A673 (cell line): Measurements from ENCODE around the gene LRRC72. TPM values are rescaled to one million over a fixed set of nuclear protein-coding genes. Genes with fewer than 3 reads are reported as not detected.

Source experiments
- BruUV-seq: library from RNA; stranded (reverse); fragments of 400-500 nt; replicated peaks from 2 replicates; lab custom pipeline; 2021; lab: Mats Ljungman, UMichigan
- CTCF ChIA-PET: fragments of 300-600 bp; sonication (Branson Sonifier 250); formaldehyde crosslinking; loops from one replicate; lab custom pipeline; 2022; ENCODE audit warnings: antibody characterized with exemption; lab: Charles Lee
- POLR2A ChIA-PET: fragments of 300-600 bp; sonication (Branson Sonifier 250); formaldehyde crosslinking; loops from one replicate; lab custom pipeline; 2022; ENCODE audit warnings: antibody characterized with exemption; ENCODE audit not compliant: low non-redundant PET; lab: Charles Lee
- DNase-seq: peaks from one replicate; pipeline ENCODE4 v3.0.0-alpha.2; 2015; ENCODE audit warnings: low spot score
- H3K27ac ChIP-seq: fragments of 200-600 bp; sonication (generic); 2 replicates; pipeline ENCODE4 v1.5.1; 2016; ENCODE audit warnings: mixed run types, low read depth, mild to moderate bottlenecking, mixed read lengths, antibody characterized with exemption, low read length; ENCODE audit not compliant: poor library complexity, severe bottlenecking
- H3K27me3 ChIP-seq: fragments of 200-600 bp; sonication (generic); replicated peaks from 2 replicates; pipeline ENCODE4 v1.6.1; 2017; ENCODE audit warnings: mixed run types, low read depth, mild to moderate bottlenecking, mixed read lengths, antibody characterized with exemption, low read length; ENCODE audit not compliant: insufficient read depth, poor library complexity
- H3K36me3 ChIP-seq: fragments of 200-600 bp; sonication (generic); 2 replicates; pipeline ENCODE4 v1.6.1; 2016; ENCODE audit warnings: mixed run types, mild to moderate bottlenecking, mixed read lengths, antibody characterized with exemption, low read length; ENCODE audit not compliant: insufficient read depth, poor library complexity, severe bottlenecking
- H3K4me1 ChIP-seq: fragments of 200-600 bp; sonication (generic); 2 replicates; pipeline ENCODE4 v1.6.1; 2017; ENCODE audit warnings: mixed run types, mild to moderate bottlenecking, mixed read lengths, antibody characterized with exemption, low read length; ENCODE audit not compliant: insufficient read depth, poor library complexity, severe bottlenecking
- H3K4me3 ChIP-seq: fragments of 200-600 bp; sonication (generic); 2 replicates; pipeline ENCODE4 v1.5.1; 2016; ENCODE audit warnings: low read depth, mixed run types, mild to moderate bottlenecking, mixed read lengths, low read length; ENCODE audit not compliant: poor library complexity, severe bottlenecking
- H3K9me3 ChIP-seq: fragments of 200-600 bp; sonication (generic); 2 replicates; pipeline ENCODE4 v1.6.1; 2016; ENCODE audit warnings: mixed run types, low read depth, mild to moderate bottlenecking, mixed read lengths, antibody characterized with exemption, low read length; ENCODE audit not compliant: poor library complexity, severe bottlenecking
- EZH2 ChIP-seq: fragments of 200-600 bp; sonication (generic); IDR thresholded peaks from 2 replicates; pipeline ENCODE4 v1.6.1; 2017; ENCODE audit warnings: borderline replicate concordance, low read depth, mild to moderate bottlenecking, mixed read lengths, antibody characterized with exemption, low read length; ENCODE audit not compliant: poor library complexity, severe bottlenecking
- intact Hi-C: fragments of 100-400 bp; cut with micrococcal nuclease; formaldehyde crosslinking; loops from one replicate; pipeline ENCODE4 v1.10.0; 2022; ENCODE audit not compliant: unreplicated experiment
- total RNA-seq: library from RNA; stranded (reverse); gene quantifications from 2 replicates; pipeline ENCODE4 v1.2.3, GENCODE V29; 2021
- TF ChIP-seq, protein P1 (sequence below): fragments of 300-800, 200-600 bp; sonication (generic); conservative IDR thresholded peaks from 2 replicates; pipeline ENCODE4 v1.5.1; 2017; ENCODE audit warnings: low read depth, mild to moderate bottlenecking, antibody characterized with exemption, low read length, moderate library complexity, mixed read lengths

The LRRC72 gene
- total RNA-seq, 1 experiment from 2014 or later = not detected

DNA sequence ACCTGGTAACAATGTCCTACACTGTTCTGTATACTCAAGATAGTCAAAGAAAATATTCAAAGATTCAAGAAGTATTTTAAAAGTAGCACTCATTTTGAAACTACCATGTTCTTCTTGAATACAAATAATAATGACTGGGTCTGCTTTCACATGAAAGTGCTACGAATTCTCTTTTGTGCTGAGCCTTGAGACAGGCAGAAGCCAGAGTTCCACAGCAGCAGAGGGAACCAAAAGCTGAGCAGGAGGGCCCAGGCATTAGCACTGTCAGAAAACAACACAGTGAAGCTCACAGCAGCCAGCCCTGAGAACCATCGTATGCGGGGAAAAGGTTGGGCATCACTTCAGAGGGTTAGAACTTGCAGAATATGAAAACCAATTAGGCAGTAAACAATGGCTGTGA is 80.1 kb downstream of the LRRC72 start:
- Histone ChIP-seq H3K9me3 (no peaks in the 10 kb centered on the region), H3K36me3 (peaks cover 25% of the 10 kb centered on the region), H3K4me1 (no peaks in the 10 kb centered on the region), H3K4me3 (no peak overlapping the region), H3K27me3 (no peaks in the 10 kb centered on the region), H3K27ac (no peak overlapping the region)
- CTCF ChIA-PET = no interaction called here
- POLR2A ChIA-PET = no interaction called here
- no peak for DNase-seq
- intact Hi-C loops = loop anchor here (10.0 kb wide), 1 partner anchor 78 kb away; no protein-coding TSS in a partner anchor
- BruUV-seq = no TSS peak
- TF ChIP-seq, protein P1, sequence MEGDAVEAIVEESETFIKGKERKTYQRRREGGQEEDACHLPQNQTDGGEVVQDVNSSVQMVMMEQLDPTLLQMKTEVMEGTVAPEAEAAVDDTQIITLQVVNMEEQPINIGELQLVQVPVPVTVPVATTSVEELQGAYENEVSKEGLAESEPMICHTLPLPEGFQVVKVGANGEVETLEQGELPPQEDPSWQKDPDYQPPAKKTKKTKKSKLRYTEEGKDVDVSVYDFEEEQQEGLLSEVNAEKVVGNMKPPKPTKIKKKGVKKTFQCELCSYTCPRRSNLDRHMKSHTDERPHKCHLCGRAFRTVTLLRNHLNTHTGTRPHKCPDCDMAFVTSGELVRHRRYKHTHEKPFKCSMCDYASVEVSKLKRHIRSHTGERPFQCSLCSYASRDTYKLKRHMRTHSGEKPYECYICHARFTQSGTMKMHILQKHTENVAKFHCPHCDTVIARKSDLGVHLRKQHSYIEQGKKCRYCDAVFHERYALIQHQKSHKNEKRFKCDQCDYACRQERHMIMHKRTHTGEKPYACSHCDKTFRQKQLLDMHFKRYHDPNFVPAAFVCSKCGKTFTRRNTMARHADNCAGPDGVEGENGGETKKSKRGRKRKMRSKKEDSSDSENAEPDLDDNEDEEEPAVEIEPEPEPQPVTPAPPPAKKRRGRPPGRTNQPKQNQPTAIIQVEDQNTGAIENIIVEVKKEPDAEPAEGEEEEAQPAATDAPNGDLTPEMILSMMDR = no peak
- no peak for TF ChIP-seq EZH2

DNA sequence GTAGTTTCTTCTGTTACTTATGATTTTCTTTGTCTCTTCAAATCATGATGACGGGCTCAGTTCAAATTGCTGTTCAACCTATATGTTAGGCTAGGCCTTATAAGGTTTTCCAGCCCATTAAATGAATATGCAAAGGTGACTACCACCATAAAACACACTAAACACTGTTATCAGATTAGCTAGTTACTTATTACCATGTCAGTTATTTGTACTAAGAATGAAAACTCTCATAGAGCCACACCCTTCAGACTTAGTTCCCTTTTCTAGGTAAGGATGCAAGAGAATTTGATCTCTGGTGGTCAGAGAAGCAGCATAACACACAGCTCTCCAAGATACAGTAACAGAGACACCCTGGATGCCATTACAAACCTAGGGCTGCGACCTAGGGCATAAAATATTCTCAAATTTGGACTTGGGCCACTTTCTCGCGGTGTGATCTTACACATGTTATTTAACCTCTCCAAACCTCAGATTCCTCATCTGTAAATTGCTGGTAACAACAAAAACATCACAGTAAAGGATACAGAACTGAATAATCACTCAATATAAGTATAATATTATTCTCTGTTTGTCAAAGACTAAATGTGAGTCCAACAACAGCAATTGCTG is 83.3 kb downstream of the LRRC72 start:
- Histone ChIP-seq H3K27ac (no peak overlapping the region), H3K9me3 (no peaks in the 10 kb centered on the region), H3K4me1 (no peaks in the 10 kb centered on the region), H3K4me3 (no peak overlapping the region), H3K36me3 (peaks cover 21% of the 10 kb centered on the region), H3K27me3 (no peaks in the 10 kb centered on the region)
- DNase-seq = no peak
- TF ChIP-seq EZH2 = no peak
- TF ChIP-seq, protein P1 = no peak
- BruUV-seq = no TSS peak
- intact Hi-C loops = loop anchor here (10.0 kb wide), 1 partner anchor 75 kb away; no protein-coding TSS in a partner anchor
- CTCF ChIA-PET = no interaction called here
- POLR2A ChIA-PET = no interaction called here

DNA sequence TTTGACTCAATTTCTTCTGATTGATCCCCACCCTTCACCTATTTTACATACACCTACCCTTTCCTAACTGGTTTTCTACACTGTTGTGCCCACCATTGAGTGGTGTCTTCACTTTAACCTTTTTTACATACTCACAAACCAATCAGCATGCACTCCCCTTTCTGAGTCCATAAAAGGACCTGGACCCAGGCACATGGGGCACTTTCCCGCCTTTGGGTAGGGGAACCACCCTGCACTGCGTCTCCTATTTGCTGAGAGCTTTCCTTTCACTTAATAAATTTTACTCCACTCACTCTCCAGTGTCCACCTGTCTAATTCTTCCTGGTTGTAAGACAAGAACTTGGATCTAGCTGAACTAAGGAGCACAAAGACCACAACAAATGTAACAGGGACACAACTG is 85.1 kb downstream of the LRRC72 start:
- Histone ChIP-seq H3K27ac (no peak overlapping the region), H3K27me3 (no peaks in the 10 kb centered on the region), H3K36me3 (peaks cover 29% of the 10 kb centered on the region), H3K4me3 (no peak overlapping the region), H3K4me1 (no peaks in the 10 kb centered on the region), H3K9me3 (no peaks in the 10 kb centered on the region)
- POLR2A ChIA-PET = no interaction called here
- CTCF ChIA-PET = no interaction called here
- no peak for DNase-seq
- BruUV-seq = no TSS peak
- TF ChIP-seq, protein P1 = no peak
- TF ChIP-seq EZH2 = no peak
- intact Hi-C loops = no loop called here
